Activated T-helper 17 cell treated with anti-CD3 and anti-CD28 coated beads, Interleukin-2, amount 50 U/mL, for 72 hours (primary cell): ENCODE data around the gene NAAA. TPM values are rescaled to one million over a fixed set of nuclear protein-coding genes. Genes with fewer than 3 reads are reported as not detected.

Source experiments
- total RNA-seq, 2 donors: library from RNA; stranded (reverse); gene quantifications; one replicate each; pipeline ENCODE4 v1.2.3, GENCODE V29; 2022

NAAA gene
- total RNA-seq, 2 donors from 2014 or later: 14.7 to 36.5 TPM

Other genes with a start within 250 kb of the NAAA start
- gene USO1, start 216.4 kb downstream of the NAAA start, total RNA-seq: 10 to 100 TPM; 55.8 to 66.0 TPM
- gene PPEF2, start 38.6 kb downstream of the NAAA start, total RNA-seq: under 1 TPM in 1 of 2 donors, not detected in 1; 0.24 TPM
- 10 to 100 TPM; 27.0 to 56.8 TPM for gene SDAD1, start 49.9 kb upstream of the NAAA start, total RNA-seq
- gene CXCL9, start 66.5 kb upstream of the NAAA start, total RNA-seq: 1 to 10 TPM in 1 of 2 donors, under 1 TPM in 1; 0.45 to 3.4 TPM
- 1 to 10 TPM; 1.1 to 3.3 TPM for gene CXCL10, start 82.5 kb upstream of the NAAA start, total RNA-seq
- gene CXCL11, start 95.1 kb upstream of the NAAA start, total RNA-seq: not detected
- gene ART3, start 133.7 kb upstream of the NAAA start, total RNA-seq: 1 to 10 TPM in 1 of 2 donors, under 1 TPM in 1; 0.80 to 1.6 TPM
- gene NUP54, start 207.4 kb upstream of the NAAA start, total RNA-seq: 10 to 100 TPM; 58.1 to 73.7 TPM